ENCODE data around the gene RABGEF1.
"Not testable (repeated sequence)": the region's sequence is repeated elsewhere in the genome, so short reads cannot be mapped to it uniquely, and the experiment has no call there.

The RABGEF1 gene

GRCh38 chr7:66767486-66767885 is 27.0 kb downstream of the RABGEF1 start:
- not testable (repeated sequence) for DNase-seq

GRCh38 chr7:66768865-66769832 is 28.6 kb downstream of the RABGEF1 start:
- DNase-seq, result no peak

GRCh38 chr7:66769833-66770512 is 29.4 kb downstream of the RABGEF1 start:
- DNase-seq, result no peak

GRCh38 chr7:66771795-66772194 is 31.3 kb downstream of the RABGEF1 start:
- peak; percentile 23 for DNase-seq

GRCh38 chr7:66773744-66774143 is 33.2 kb downstream of the RABGEF1 start:
- DNase-seq, result peak; percentile 24

- peak; percentile 27 for DNase-seq
These were observed 35.9 kb downstream of the RABGEF1 start for GRCh38 chr7:66776383-66776782.

GRCh38 chr7:66776800-66777442 is 36.4 kb downstream of the RABGEF1 start:
- no peak for DNase-seq

- no peak for DNase-seq
These were observed 37.7 kb downstream of the RABGEF1 start for GRCh38 chr7:66778201-66778600.

- no peak for DNase-seq
These were observed 39.3 kb downstream of the RABGEF1 start for GRCh38 chr7:66779669-66780409.

GRCh38 chr7:66781408-66782090 is 41.0 kb downstream of the RABGEF1 start:
- DNase-seq, result no peak

- peak; percentile 86 for DNase-seq
These were observed 42.3 kb downstream of the RABGEF1 start for GRCh38 chr7:66782875-66783274.

GRCh38 chr7:66783887-66784595 is 43.5 kb downstream of the RABGEF1 start:
- not testable (repeated sequence) for DNase-seq

GRCh38 chr7:66790196-66790595 is 49.7 kb downstream of the RABGEF1 start:
- DNase-seq, result no peak

GRCh38 chr7:66790725-66791124 is 50.2 kb downstream of the RABGEF1 start:
- DNase-seq, result no peak

GRCh38 chr7:66800591-66800990 is 60.1 kb downstream of the RABGEF1 start:
- DNase-seq, result no peak

- DNase-seq, result no peak
These were observed 63.5 kb downstream of the RABGEF1 start for GRCh38 chr7:66804001-66804400.

GRCh38 chr7:66807736-66808135 is 67.2 kb downstream of the RABGEF1 start:
- no peak for DNase-seq

GRCh38 chr7:66810716-66811115 is 70.2 kb downstream of the RABGEF1 start:
- DNase-seq, result no peak

- DNase-seq, result not testable (repeated sequence)
These were observed 74.8 kb downstream of the RABGEF1 start for GRCh38 chr7:66815186-66815875.

GRCh38 chr7:66815951-66816350 is 75.4 kb downstream of the RABGEF1 start:
- no peak for DNase-seq

- DNase-seq, result peak; percentile 21
These were observed 76.1 kb downstream of the RABGEF1 start for GRCh38 chr7:66816658-66817057.

All from DMS53 (cell line).